Embryonic facial prominence (tissue), 1 donor: ENCODE results near the gene FBN3.

ENCODE experiments used
- DNase-seq: peaks from one replicate; pipeline ENCODE4 v3.0.0-alpha.2; 2016; ENCODE audit errors: extremely low spot score

Gene FBN3

DNA sequence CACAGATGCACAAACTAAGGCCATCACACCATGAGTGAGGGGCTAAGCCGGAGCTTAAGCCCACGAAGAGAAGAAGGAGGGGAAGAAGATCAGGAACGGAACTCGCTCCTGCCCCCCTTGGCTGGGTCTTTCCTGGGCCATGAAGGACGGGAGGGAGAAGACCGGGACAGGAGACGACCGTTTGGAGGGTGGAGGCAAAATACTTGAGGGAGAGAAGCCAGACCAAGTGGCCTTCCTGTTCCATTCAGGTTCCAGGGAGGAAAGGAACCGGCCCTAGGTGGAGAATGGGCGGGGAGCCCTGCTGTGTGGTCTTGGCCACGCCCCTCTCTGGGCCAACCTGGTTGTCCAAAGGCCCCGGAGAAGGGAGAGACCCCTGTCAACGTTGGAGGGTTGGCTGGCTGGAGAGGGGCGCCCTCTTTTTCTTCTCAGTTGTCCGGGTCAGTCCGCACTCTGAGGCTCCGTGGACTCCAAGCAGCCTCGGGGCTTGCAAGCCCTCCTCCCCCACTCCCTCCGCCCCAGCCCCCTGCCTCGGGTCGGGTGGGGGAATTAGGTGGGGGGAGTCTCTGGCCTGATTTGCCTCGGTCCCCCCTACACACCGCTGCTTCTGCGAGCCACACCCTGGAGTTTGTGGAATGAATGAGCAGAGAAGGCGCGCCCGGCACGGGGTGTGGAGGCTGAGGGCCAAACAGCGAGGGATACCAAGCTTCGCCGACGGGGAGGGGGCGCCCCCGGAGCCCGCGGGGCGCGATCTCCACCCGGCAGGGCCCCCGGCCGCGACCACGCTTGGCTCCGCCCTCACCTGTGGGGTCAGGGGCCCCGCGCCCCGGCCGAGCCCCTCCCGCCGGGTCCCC, 757 bp downstream of the FBN3 start:
- DNase-seq: no peak

DNA sequence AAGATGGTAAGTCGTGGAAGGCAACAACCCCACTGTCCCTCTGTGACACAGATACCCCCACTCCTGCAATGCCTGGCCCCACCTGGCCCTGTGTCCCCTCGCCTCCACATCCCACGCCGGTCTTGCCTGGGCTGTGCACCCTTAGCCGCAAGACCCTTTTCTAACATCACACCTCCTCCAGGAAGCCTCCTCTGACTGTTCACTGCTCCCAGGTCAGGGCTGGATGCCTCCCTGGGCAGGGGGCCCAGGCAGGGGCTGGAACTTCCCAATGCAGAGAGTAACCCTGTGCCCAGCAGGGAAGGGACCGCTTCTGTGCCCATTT, 1.3 kb downstream of the FBN3 start:
- DNase-seq: no peak

DNA sequence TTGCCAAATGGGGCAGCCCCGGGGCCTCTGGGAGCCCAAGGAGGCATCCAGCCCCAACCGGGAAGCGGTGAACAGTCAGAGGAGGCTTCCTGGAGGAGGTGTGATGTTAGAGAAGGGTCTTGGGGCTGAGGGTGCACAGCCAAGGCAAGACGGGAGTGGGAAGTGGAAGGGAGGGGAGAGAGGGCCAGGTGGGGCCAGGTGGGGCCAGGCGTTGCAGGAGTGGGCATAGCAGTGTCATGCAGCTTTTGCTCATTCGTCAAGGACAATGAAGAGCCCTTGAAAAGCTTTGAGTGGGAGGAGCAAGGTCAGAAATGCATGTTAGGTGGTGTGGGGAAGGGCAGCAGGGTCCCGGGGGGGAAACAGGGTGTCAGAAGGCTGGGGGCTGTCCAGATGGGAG, 1.8 kb downstream of the FBN3 start:
- DNase-seq: no peak

DNA sequence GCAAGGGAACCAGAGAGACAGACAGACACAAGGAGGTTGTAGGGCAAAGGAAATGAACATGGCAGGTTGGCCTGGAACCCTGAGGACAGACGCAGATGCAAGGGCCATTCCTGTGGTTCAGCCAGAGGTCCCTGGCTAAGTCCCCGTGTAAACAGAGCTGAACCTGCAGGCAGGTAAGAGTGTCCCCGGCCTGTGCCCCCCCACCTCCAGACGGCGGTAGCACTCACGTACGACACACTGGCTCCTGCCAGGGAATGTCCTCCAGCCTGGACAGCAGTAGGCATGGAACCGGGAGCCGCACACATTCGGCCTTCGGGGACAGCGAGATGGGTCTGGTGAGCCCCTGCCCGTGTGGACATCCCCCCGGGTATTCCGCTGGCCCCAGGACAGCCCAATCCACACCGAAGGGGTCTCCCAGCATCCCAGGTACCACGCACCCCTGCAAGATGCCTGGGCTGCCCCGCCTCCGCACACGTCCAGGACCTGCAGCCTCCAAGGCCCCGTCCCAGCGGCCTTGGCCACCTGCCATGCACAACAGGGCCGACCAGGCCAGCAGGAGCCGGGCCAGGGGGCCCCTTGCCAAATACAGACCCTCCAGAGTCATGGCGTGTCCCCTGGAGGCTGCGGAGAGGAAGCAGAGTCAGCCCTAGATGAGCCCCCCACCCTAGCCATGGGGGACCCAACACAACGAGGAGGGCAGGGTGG, 2.4 kb downstream of the FBN3 start:
- DNase-seq: no peak

DNA sequence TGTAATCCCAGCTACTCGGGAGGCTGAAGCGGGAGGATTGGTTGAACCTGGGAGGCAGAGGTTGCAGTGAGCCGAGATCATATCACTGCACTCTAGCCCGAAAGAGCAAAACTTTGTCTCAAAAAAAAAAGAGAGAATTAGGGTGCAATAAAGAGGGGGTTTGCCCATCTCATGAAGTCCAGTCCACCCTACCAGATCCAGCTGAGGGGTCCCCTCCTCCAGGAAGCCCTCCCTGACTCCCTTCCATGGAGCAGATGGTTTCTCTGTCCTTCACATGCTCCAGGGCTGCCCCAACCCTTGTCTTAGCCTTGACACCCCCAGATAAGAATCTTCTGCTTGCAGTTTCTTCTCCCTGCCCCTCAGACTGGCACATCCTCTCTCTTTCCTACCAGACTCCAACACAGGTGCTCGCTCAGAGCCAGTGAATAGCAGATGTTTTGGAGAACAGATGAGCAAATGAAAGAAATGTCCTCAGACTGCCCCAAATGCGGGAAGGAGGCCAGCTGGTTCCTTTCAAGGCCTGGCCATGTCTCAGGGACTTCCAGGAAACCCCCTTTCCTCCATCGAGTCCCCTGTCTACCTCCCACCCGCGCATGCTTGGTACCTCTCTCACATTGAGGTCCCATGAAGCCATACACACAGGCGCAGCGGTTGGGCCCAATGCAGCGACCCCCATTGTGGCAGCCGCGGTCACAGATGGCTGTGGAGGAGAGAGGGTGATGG, 5.0 kb downstream of the FBN3 start:
- DNase-seq: no peak

DNA sequence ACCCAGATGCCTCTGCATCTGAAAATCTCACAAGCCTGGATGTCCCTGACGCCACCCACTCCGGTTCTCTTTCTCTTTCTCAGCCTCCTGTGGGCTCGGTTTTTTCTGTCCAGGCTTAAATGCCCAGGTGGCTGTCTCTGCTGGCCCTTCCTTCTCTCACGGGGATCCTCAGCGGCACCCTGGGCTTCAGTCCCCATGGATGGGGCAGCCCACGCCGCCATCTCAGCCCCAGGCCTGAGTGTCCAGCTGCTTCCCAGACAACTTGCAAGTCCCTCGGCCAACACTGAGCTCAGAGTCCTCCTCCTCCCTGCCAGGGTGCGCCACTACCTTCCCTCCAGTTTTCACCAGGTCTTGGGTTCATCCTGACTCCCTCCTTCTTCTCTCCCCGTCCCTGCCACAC, 6.4 kb downstream of the FBN3 start:
- DNase-seq: no peak

DNA sequence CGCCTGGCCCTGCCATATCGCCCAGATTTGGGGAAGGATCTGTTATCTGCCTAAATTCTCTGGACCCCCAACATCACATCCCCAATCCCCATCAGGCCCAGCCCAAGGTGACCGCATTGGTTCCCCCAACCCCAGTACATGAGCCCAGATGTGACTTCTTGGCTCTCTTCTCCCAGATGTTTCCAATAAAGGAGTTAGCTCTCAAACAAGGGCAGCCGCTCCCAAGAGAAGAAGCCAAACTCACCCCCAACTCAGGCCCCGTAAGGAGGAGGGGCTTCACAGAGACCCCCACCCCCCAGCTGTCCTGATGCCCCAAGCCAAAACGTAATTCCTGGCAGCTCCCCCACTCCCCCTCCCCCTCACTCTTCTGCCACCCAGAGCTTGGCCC, 6.9 kb downstream of the FBN3 start:
- DNase-seq: peak; percentile 76

DNA sequence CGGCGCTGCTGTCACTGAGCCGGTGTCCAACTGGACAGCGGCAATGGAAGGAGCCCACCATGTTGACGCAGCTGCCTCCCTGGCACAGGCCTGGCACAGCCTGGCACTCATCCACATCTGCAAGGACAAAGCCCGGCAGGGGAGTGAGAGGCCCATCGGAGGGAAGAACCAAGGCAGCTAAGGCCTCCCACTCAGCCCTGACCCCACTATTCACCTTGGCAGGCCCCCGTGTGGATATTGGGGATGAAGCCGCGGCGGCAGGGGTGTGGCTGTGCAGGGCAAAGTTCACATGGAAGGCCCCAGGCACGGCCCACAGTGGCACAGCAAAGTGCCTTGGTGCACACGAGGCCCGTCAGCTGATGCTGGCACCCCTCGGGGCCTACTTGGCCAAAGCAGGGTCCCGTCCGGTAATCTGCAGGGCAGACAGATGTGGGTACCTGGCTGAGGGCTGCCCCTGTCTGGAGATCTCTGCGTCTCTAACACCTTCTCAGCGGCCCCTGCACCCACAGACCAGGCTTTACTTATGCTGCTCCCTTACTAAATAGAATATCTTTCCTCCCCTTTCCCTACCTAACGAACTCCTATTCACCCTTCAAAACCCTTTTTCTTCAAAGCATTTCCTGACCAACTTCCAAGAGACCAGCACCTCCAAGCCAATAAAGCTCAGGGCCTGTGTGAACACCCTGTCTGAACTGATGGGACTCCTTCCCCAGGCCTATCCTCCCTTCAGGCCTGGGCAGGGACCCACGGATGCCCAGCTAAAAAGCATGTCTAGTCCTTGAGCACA, 7.5 kb downstream of the FBN3 start:
- no peak for DNase-seq

DNA sequence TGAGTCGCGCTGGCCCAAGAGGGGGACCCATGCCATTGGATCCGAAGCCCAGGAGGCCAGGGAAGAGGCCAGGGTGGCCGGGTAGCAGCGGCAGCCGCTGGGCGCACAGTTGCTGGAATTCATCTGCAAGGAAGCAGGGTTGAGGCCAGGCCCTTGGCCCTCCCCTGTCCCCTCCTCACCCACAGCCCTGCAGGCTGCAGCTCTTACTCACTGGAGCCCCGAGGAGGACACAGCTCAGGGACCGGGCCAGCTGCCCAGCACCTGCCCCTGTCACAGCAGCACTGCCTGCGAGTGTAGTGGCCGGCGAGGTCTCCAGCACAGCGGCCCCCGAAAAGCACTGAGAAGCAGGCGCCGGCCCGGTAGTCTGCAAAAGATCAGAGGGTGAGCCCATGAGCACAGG, 11.2 kb downstream of the FBN3 start:
- DNase-seq: no peak

DNA sequence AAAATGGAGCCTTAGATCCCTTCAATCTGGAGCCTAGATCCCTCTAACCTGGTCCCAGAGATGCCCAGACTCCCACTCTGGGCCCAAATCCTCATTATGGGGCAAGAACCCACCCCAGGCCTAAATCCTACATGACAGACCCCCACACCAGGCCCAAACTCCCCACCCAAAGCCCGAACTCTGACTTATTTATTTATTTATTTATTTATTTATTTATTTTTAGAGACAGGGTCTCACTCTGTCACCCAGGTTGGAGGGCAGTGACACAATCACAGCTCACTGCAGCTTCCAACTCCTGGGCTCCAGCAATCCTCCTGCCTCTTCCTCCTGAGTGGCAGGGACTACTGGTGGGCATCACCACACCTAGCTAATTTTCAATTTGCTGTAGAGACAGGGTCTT, 12.0 kb downstream of the FBN3 start:
- DNase-seq: no peak

DNA sequence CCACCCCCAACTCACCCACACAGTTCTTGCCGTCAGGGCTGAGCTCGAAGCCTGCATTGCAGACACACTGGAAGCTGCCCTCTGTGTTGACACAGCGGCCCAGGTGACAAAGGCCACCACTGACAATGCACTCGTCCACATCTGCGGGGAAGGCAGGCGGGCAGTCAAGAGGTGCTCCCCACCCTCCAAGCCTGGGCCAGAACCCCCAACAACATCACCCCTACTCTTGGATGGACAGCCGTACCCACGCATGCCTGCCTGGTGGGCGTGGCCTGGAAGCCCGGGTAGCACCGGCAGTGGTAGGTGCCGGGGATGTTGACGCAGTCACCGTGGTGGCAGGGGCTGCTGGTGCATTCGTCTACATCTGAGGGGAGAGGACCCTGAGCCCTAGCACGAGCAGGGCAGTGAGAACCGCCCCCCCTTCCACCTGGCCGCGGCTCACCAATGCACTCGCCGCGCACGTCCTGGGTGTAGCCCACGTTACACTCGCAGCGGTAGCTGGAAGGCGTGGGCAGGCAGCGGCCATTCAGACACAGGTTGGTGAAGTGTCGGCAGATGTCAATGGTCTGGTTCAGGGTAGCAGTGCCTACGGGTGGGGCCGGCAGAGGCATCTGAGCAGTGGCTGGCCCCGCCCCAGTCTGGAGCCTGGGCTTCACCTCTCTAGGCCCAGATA, 13.3 kb downstream of the FBN3 start:
- no peak for DNase-seq

DNA sequence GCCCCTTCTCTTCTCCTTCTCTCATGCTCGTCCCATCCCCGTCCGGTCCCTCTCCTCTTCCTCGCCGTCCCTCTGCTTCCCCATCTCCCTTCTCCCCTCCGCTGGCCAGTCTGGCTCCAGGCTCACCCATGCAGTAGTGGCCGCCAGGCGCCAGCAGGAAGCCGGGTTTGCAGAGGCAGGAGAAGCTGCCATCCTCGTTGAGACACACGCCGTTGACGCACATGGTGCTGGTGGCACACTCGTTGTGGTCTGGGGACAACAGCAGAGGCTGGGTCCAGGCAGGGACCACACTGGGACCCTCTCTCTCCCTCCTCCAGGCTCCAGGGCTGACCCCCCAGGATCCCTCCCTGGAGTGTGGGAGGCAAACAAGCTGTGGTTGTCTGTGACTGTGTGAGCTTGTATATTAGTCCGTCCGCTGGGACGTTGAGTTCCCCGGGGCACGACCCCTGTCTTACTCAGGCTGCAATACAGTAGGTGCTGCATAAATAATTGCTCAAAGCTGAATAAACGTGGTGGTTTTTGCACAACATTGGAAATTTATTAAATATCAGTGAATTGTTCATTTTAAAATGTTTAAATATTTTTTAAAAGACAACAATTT, 16.4 kb downstream of the FBN3 start:
- no peak for DNase-seq

DNA sequence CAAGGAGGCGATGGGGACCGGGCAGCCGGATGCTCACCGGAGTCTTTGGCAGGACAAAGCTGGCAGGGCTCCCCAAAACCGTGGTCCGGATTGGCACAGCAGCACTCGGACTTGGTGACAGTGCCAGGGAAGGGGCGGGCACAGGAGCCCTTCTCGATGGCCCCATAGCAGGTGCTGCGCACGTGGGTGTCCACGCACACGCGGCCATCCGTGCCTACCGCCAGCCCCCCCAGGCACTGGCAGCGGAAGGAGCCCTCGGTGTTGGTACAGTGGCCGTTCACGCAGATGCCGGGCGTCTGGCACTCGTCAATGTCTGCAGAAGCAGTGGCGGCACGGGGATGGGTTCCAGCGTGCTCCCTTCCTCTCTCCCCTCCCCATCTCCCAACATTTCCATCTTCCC, 17.9 kb downstream of the FBN3 start:
- no peak for DNase-seq

DNA sequence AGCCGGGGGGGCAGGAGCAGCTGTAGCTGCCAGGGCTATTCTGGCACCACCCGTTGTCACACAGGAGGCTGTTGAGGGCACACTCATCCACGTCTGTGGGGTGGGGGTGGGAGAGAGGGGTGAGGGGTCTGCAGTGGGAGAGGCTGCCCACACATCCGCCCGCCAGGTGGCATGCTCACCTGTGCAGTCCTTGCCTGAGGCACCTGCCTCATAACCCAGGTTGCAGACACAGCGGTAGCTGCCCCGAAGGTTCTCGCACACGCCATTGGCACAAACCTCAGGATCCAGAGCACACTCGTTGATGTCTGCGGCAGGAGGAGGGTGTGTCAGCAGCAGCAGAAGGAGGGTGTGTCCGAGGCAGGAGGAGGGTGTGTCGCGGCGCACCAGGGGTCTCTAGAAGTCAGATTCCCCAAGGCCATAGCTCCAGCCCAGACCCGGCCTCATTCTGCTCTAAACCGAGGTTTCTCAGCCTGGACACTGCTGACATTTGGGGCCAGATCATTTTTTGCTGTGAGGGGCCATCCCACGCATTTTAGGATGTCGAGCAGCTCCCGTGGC, 20.3 kb downstream of the FBN3 start:
- DNase-seq: no peak

DNA sequence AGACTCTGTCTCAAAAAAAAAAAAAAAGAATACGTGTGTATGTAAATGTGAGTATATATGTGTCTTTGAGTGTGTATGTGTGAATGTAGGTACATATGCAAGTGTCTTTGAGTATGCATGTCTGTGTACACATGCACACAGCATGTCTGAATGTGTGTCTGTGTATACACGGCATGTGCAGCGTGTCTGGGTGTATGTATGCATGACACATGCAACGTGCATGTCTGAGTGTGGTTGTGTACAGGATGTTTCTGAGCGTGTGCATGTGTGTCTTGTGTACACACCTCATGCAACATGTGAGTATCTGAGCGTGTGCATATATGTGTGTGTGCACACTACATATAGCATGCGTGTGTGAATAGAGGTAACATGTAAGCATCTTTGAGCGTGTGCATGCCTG, 20.8 kb downstream of the FBN3 start:
- no peak for DNase-seq

DNA sequence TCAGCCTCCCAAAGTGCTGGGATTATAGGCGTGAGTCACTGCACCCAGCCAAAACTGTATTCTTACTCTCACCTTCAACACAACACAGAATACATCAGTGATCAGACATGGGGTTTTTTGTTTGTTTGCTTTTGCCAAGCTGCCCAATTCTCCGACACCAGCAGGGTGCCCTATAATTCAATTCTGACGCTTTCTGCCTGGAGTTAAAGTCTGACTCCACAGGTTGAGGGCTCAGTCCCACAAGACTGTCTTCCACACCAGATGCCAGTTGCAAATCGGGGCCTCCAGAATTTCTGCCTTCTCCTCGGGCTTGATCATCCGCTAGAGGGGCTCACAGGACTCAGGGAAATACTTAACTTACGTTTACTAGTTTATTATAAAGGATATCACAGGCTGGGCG, 22.1 kb downstream of the FBN3 start:
- DNase-seq: no peak

DNA sequence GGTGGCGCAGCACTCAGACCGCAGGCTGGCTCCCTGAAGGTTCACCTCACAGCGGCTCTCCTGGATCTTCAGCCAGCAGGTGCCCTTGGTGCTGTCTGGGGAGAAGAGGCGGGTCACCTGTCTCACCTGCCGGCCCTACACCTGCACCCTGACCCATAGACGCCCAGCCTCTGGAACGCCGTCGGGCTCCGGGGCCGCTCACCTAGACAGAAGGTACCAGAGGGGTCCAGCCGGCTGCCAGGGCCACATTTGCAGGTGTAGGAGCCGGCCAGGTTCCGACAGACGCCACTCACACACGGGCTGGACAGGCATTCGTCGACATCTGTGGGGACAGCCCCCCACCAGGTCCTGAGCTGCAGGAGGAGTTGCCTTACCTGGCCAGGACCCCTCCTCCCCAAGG, 22.9 kb downstream of the FBN3 start:
- DNase-seq: no peak

DNA sequence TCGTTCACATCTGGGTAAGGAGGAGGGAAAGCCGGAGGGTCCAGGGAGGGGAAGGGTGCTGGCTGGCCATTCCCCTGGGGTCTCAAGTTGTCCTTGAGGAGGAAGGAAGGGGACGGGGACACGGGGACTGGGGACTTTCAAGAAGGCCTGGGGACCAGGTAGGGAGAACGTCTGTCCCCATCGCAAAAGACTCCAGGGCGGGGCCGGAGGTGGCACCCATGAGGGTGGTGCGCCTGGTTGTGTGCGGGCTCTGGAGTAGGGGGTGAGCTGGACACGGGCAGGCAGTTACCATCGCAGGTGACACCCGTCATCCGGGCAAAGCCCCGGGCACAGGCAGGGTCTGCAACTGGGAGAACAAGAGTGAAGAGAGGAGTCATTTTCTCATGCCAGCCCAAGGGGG, 23.4 kb downstream of the FBN3 start:
- no peak for DNase-seq

DNA sequence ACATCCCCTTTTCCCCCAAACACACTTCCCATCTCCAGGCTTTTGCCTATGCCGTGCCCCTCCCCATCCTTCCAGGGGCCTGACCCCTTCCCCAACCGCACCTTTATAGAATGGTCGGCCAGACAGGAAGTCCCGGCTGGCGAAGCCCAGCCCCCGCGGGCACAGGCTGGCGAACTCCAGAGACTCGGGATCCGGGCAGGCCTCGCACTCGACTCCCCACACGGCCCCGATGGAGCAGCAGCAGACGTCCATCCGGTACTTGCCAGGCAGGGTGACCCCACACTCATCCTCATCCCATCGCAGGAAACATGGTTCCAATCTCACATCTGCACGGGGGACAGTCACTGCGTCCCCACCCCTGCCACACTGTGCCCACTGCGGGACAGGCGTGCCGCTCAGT, 25.7 kb downstream of the FBN3 start:
- DNase-seq: no peak

DNA sequence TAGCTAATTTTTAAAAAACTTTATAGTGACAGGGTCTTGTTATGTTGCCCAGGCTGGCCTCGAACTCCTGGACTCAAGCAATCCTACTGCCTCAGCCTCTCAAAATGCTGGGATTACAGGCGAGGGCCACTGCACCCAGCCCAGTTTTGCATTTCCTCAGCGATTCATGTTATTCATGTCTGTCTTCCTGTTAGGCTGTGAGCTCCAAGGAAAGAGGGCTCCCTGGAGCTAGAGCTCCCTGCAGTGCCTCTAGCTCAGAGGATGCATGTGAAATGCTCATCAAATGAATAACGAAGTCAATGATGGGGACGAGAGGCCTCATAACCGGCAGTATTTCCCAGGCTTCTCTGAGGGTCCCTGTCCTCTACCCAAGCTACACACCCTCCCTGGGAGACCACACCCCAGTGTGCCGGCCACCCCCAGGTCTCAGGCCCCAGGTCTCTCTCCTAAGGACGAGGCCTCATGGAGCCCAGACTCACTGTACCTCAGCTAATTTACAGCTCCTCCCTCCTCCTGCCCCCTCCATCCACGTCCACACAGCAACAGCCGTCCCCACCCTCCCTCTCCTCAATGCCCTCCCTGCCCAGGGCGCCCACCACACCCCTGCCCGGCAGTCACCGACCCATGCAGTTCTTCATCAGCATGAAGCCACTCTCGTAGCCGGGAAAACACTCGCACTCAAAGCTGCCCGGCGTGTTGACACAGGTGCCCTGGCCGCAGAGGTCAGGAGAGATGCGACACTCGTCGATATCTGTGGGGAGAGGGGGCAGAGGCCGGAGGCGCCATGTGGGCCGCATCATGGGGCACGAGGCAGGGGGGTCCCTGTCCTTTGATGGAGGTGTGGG, 28.5 kb downstream of the FBN3 start:
- DNase-seq: no peak
